HepG2 (cell line): Measurements from ENCODE around the gene BCL2L13. TPM values are rescaled to one million over a fixed set of nuclear protein-coding genes. Genes with fewer than 3 reads are reported as not detected.

Source experiments
- BORCS8-MEF2B ChIP-seq: sonication (generic); formaldehyde crosslinking; IDR thresholded peaks from 2 replicates; pipeline ENCODE4 v1.8.0; 2022; ENCODE audit warnings: mild to moderate bottlenecking, missing genetic modification reagents
- FOSL2 ChIP-seq: sonication (generic); formaldehyde crosslinking; IDR thresholded peaks from 2 replicates; pipeline ENCODE4 v1.4.0; 2020; ENCODE audit warnings: missing genetic modification reagents
- GABPB1 ChIP-seq: IDR thresholded peaks from 2 replicates; pipeline ENCODE4 v1.6.1; 2016; ENCODE audit warnings: mild to moderate bottlenecking, missing genetic modification reagents, moderate library complexity, missing compliant biosample characterization
- KLF9 ChIP-seq: IDR thresholded peaks from 2 replicates; pipeline ENCODE4 v1.6.1; 2016; ENCODE audit warnings: low read depth
- SOX13 ChIP-seq, 3 experiments: fragments of 450-650 bp in 1 of 3; sonication (generic) in 1 of 3; formaldehyde crosslinking in 1 of 3; IDR thresholded peaks in 2 of 3; conservative IDR thresholded peaks in 1 of 3; 2 replicates each; pipeline versions ENCODE4 v1.5.0 to v1.6.1; 2016 to 2020; ENCODE audit warnings: antibody characterized with exemption in 1 of 3, mild to moderate bottlenecking in 1 of 3, missing compliant biosample characterization in 1 of 3, missing genetic modification reagents in 1 of 3, moderate library complexity in 1 of 3
- SP140L ChIP-seq: sonication (generic); formaldehyde crosslinking; IDR thresholded peaks from 2 replicates; pipeline ENCODE4 v1.4.0; 2020; ENCODE audit warnings: missing genetic modification reagents, borderline replicate concordance
- ZFP90 ChIP-seq: sonication (generic); formaldehyde crosslinking; IDR thresholded peaks from 2 replicates; pipeline ENCODE4 v1.8.0; 2022; ENCODE audit warnings: missing genetic modification reagents, mild to moderate bottlenecking, inconsistent platforms, borderline replicate concordance
- ZNF317 ChIP-seq: sonication (generic); formaldehyde crosslinking; IDR thresholded peaks from 2 replicates; pipeline ENCODE4 v1.5.0; 2020; ENCODE audit warnings: mild to moderate bottlenecking, missing genetic modification reagents
- ZNF350 ChIP-seq: sonication (generic); formaldehyde crosslinking; IDR thresholded peaks from 2 replicates; pipeline ENCODE4 v1.4.0; 2020; ENCODE audit warnings: mild to moderate bottlenecking, low read depth, missing genetic modification reagents, borderline replicate concordance
- ZNF430 ChIP-seq: sonication (generic); formaldehyde crosslinking; IDR thresholded peaks from 2 replicates; pipeline ENCODE4 v1.9.0; 2021; ENCODE audit warnings: mild to moderate bottlenecking, missing genetic modification reagents
- polyA plus RNA-seq, 8 experiments: library from polyadenylated mRNA; depleted of rRNA in 3 of 8; stranded (reverse) in 7 of 8; unstranded in 1 of 8; fragments of >200 nt; fragmentation: Illumina TruSeq in 4 of 8; extraction: Trizol in 4 of 8; gene quantifications; 2 replicates each; pipeline versions ENCODE4 v1.2.1 to v1.2.3, GENCODE V29; 2011 to 2016; ENCODE audit warnings: low read depth in 4 of 8, missing spikeins in 1 of 8, mixed read lengths in 1 of 8; ENCODE audit not compliant: insufficient read depth in 1 of 8
- total RNA-seq, 5 experiments: library from RNA; depleted of rRNA; stranded (reverse); fragments of >200 nt; fragmentation: Illumina TruSeq; extraction: Trizol; gene quantifications; 2 replicates each; pipeline ENCODE4 v1.2.3, GENCODE V29; 2016; ENCODE audit warnings: low read depth in 1 of 5
- TF ChIP-seq, protein P1 (sequence below): IDR thresholded peaks from 2 replicates; pipeline ENCODE4 v1.6.1; 2012; ENCODE audit warnings: low read length, improper control_type of control experiment

BCL2L13 gene
- total and polyA plus RNA-seq, 2 of the 13 experiments (the other 11 are each of a cell fraction or from before 2014, with no cell fraction given), result 13.5 to 14.6 TPM

DNA sequence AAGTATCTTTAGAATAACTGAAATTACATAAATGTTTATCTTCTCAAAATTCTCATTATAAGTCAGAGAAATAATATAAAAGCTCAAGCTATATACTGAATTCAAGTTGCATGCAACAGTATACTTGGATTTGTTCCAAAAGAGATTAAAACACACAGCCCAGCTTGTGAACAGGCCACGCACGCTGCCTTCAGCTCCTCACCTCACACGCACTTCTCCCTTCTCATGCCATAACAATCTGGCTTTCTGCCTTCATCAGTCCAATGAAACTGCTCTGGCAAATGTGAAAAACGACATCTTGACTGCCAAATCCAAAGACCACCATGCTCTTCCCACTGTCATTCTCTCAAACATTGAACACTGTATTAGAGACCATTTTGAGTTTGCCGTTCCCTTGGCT lies 32.1 kb upstream of the BCL2L13 start (continued):
- TF ChIP-seq SOX13 (IDR thresholded peaks at IDR 0.05) (no peak), SOX13 (CRISPR knock-in tag; conservative IDR thresholded peaks at IDR 0.05 in 1 of 2, IDR thresholded peaks at IDR 0.05 in 1 of 2) (no peak), GABPB1 (CRISPR knock-in tag) (no peak), BORCS8-MEF2B (no peak), ZFP90 (CRISPR knock-in tag) (no peak), SP140L (CRISPR knock-in tag) (no peak), KLF9 (CRISPR knock-in tag) (no peak), ZNF350 (CRISPR knock-in tag) (no peak), ZNF430 (no peak), FOSL2 (no peak), ZNF317 (CRISPR knock-in tag) (no peak)
- TF ChIP-seq, protein P1, sequence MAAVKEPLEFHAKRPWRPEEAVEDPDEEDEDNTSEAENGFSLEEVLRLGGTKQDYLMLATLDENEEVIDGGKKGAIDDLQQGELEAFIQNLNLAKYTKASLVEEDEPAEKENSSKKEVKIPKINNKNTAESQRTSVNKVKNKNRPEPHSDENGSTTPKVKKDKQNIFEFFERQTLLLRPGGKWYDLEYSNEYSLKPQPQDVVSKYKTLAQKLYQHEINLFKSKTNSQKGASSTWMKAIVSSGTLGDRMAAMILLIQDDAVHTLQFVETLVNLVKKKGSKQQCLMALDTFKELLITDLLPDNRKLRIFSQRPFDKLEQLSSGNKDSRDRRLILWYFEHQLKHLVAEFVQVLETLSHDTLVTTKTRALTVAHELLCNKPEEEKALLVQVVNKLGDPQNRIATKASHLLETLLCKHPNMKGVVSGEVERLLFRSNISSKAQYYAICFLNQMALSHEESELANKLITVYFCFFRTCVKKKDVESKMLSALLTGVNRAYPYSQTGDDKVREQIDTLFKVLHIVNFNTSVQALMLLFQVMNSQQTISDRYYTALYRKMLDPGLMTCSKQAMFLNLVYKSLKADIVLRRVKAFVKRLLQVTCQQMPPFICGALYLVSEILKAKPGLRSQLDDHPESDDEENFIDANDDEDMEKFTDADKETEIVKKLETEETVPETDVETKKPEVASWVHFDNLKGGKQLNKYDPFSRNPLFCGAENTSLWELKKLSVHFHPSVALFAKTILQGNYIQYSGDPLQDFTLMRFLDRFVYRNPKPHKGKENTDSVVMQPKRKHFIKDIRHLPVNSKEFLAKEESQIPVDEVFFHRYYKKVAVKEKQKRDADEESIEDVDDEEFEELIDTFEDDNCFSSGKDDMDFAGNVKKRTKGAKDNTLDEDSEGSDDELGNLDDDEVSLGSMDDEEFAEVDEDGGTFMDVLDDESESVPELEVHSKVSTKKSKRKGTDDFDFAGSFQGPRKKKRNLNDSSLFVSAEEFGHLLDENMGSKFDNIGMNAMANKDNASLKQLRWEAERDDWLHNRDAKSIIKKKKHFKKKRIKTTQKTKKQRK, result no peak
- TF ChIP-seq, all 625 proteins: peak for 0
